B cell (primary cell): ENCODE data around the gene ZNF407. TPM values are rescaled to one million over a fixed set of nuclear protein-coding genes. Genes with fewer than 3 reads are reported as not detected.

Source experiments
- ATAC-seq: fragments of 200-7000 bp; cut with Tn5 transposase; one replicate; pipeline ENCODE4 v1.10.0; 2021; ENCODE audit warnings: low read depth, mild to moderate bottlenecking, moderate number of reproducible peaks, moderate library complexity
- CTCF ChIA-PET: fragments of 350-600 bp; sonication (Branson Sonifier 250); formaldehyde crosslinking; loops from one replicate; lab custom pipeline; 2021; ENCODE audit warnings: antibody characterized with exemption, inconsistent platforms; lab: Charles Lee
- POLR2A ChIA-PET: fragments of 350-600 bp; sonication (Branson Sonifier 250); formaldehyde crosslinking; loops from one replicate; lab custom pipeline; 2021; ENCODE audit warnings: antibody characterized with exemption; lab: Charles Lee
- DNase-seq: peaks from one replicate; pipeline ENCODE4 v3.0.0; 2013
- H2AFZ ChIP-seq: 2 replicates; pipeline ENCODE4 v1.6.1; 2012; ENCODE audit warnings: mild to moderate bottlenecking, low read depth, low read length; ENCODE audit not compliant: insufficient read depth, poor library complexity, severe bottlenecking
- H3K27ac ChIP-seq, 2 donors: 1 replicate in 1 of 2; 2 replicates in 1 of 2; pipeline ENCODE4 v1.5.1; 2012 to 2013; ENCODE audit warnings: low read length in 2 of 2, mild to moderate bottlenecking in 2 of 2, moderate library complexity in 1 of 2
- H3K27me3 ChIP-seq, 4 experiments: fragments of 200-600 bp in 1 of 4; sonication (generic) in 1 of 4; replicated peaks in 1 of 4; 1 replicate in 2 of 4; 2 replicates in 2 of 4; pipeline versions ENCODE4 v1.6.1 to v1.7.0; 2013 to 2016; ENCODE audit warnings: low read length in 3 of 4, mild to moderate bottlenecking in 2 of 4, mixed read lengths in 1 of 4, moderate library complexity in 1 of 4; ENCODE audit not compliant: insufficient read depth in 4 of 4, control insufficient read depth in 3 of 4; ENCODE audit errors: control extremely low read depth in 1 of 4
- H3K36me3 ChIP-seq, 2 experiments: replicated peaks in 1 of 2; 1 replicate in 1 of 2; 2 replicates in 1 of 2; pipeline versions ENCODE4 v1.6.1 to v1.7.1; 2013; ENCODE audit warnings: low read length in 1 of 2; ENCODE audit not compliant: insufficient read depth in 2 of 2, control insufficient read depth in 1 of 2; ENCODE audit errors: control extremely low read depth in 1 of 2, extremely low read depth in 1 of 2
- H3K4me1 ChIP-seq, 2 donors: fragments of 200-600 bp in 1 of 2; sonication (generic) in 1 of 2; 1 replicate in 1 of 2; 2 replicates in 1 of 2; pipeline versions ENCODE4 v1.5.1 to v1.6.1; 2013 to 2017; ENCODE audit warnings: low read length in 2 of 2; ENCODE audit not compliant: control insufficient read depth in 2 of 2, insufficient read depth in 2 of 2
- H3K4me2 ChIP-seq: replicated peaks from 2 replicates; pipeline ENCODE3; 2012; ENCODE audit warnings: mild to moderate bottlenecking, low read depth, low read length; ENCODE audit not compliant: poor library complexity, severe bottlenecking
- H3K4me3 ChIP-seq, 5 experiments: fragments of 200-600 bp in 1 of 5; sonication (generic) in 1 of 5; 1 replicate in 3 of 5; 2 replicates in 2 of 5; pipeline versions ENCODE4 v1.5.1 to v1.7.0; 2011 to 2016; ENCODE audit warnings: low read length in 4 of 5, mild to moderate bottlenecking in 4 of 5, low read depth in 2 of 5, control low read depth in 1 of 5, moderate library complexity in 1 of 5; ENCODE audit not compliant: insufficient read depth in 1 of 5; ENCODE audit errors: control extremely low read depth in 1 of 5, extremely low read depth in 1 of 5
- H3K79me2 ChIP-seq: fragments of 200-600 bp; sonication (generic); one replicate; pipeline ENCODE4 v1.6.0; 2016; ENCODE audit warnings: low read length; ENCODE audit not compliant: control insufficient read depth, insufficient read depth
- H3K9ac ChIP-seq: fragments of 200-600 bp; sonication (generic); 2 replicates; pipeline ENCODE4 v1.6.1; 2017; ENCODE audit warnings: mild to moderate bottlenecking, low read length, moderate library complexity
- H3K9me3 ChIP-seq, 3 donors: one replicate each; pipeline versions ENCODE4 v1.6.1 to v1.7.1; 2013; ENCODE audit warnings: low read length in 2 of 3; ENCODE audit not compliant: control insufficient read depth in 2 of 3, insufficient read depth in 1 of 3; ENCODE audit errors: control extremely low read depth in 1 of 3
- H4K20me1 ChIP-seq: 2 replicates; pipeline ENCODE4 v1.6.0; 2012; ENCODE audit warnings: mild to moderate bottlenecking, low read length; ENCODE audit not compliant: insufficient read depth, control insufficient read depth, poor library complexity, severe bottlenecking
- H3K27ac Mint-ChIP-seq: one replicate; pipeline ENCODE4 v1.8.0; 2021; ENCODE audit warnings: mixed read lengths
- H3K27me3 Mint-ChIP-seq: one replicate; pipeline ENCODE4 v1.8.0; 2021; ENCODE audit warnings: mixed read lengths
- H3K4me1 Mint-ChIP-seq: one replicate; pipeline ENCODE4 v1.8.0; 2021; ENCODE audit warnings: mixed read lengths
- H3K4me3 Mint-ChIP-seq: one replicate; pipeline ENCODE4 v1.8.0; 2021; ENCODE audit warnings: mixed read lengths
- H3K9me3 Mint-ChIP-seq: one replicate; pipeline ENCODE4 v1.8.0; 2022; ENCODE audit warnings: mixed read lengths; ENCODE audit not compliant: insufficient read depth
- EZH2 ChIP-seq: IDR thresholded peaks from 2 replicates; pipeline ENCODE4 v1.6.1; 2012; ENCODE audit warnings: borderline replicate concordance, low read depth, mild to moderate bottlenecking, moderate library complexity, low read length; ENCODE audit not compliant: insufficient read depth, poor library complexity, severe bottlenecking
- WGBS: methylation state at CpG from one replicate; pipeline ENCODE4 v1.1.5; 2013; ENCODE audit warnings: missing lambda C conversion rate; ENCODE audit not compliant: insufficient coverage; 5-methylcytosine and 5-hydroxymethylcytosine counted together
- intact Hi-C: fragments of 100-400 bp; cut with micrococcal nuclease; formaldehyde crosslinking; loops from one replicate; pipeline ENCODE4 v1.10.0; 2022
- polyA plus RNA-seq: library from polyadenylated mRNA; depleted of rRNA; stranded (reverse); fragments of >200 nt; gene quantifications from 2 replicates; pipeline ENCODE4 v1.2.3, GENCODE V29; 2012
- total RNA-seq, 2 donors: library from RNA; stranded (reverse); fragments of 120-200 nt in 1 of 2; gene quantifications; 1 replicate in 1 of 2; 2 replicates in 1 of 2; pipeline versions ENCODE4 v1.2.3 to v1.2.4, GENCODE V29; 2013 to 2022
- TF ChIP-seq, protein P1 (sequence below): fragments of 200-600 bp; IDR thresholded peaks from one replicate; pipeline ENCODE4 v1.8.0; 2022; ENCODE audit warnings: antibody characterized with exemption, mild to moderate bottlenecking

ZNF407 gene
- total and polyA plus RNA-seq, 2 donors (not counting 1 experiment from before 2014, with no cell fraction given) = 4.5 to 37.1 TPM

DNA sequence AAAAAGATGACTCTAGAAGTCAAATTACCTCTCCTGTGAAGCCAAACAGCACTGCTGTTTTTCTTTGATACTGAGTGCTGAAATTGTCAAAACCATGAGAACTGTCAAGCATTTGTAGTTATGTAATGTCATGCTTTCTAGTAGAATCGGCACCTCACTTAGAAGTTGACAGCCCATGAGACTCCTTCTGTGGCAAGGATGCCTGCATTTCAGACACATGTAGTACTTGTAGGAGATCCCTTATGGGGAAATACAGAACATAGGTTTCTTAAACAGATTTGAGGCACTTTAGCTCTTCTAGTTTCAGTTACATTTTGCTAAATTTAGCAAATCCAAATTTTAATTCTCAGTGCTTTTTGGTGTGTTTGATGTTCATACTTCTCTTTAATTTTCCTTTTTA is 15.7 kb downstream of the ZNF407 start:
- no peak overlapping the region for H3K4me3 ChIP-seq
- no peak overlapping the region for H3K9ac ChIP-seq
- no peaks in the 10 kb centered on the region for H3K4me1 ChIP-seq
- ChIA-PET POLR2A (no interaction called here), CTCF (no interaction called here)
- intact Hi-C loops = no loop called here
- no peak overlapping the region for H3K4me3 Mint-ChIP-seq
- H4K20me1 ChIP-seq = peaks cover 48% of the 10 kb centered on the region
- no peak for DNase-seq
- no peak for TF ChIP-seq EZH2
- TF ChIP-seq, protein P1, sequence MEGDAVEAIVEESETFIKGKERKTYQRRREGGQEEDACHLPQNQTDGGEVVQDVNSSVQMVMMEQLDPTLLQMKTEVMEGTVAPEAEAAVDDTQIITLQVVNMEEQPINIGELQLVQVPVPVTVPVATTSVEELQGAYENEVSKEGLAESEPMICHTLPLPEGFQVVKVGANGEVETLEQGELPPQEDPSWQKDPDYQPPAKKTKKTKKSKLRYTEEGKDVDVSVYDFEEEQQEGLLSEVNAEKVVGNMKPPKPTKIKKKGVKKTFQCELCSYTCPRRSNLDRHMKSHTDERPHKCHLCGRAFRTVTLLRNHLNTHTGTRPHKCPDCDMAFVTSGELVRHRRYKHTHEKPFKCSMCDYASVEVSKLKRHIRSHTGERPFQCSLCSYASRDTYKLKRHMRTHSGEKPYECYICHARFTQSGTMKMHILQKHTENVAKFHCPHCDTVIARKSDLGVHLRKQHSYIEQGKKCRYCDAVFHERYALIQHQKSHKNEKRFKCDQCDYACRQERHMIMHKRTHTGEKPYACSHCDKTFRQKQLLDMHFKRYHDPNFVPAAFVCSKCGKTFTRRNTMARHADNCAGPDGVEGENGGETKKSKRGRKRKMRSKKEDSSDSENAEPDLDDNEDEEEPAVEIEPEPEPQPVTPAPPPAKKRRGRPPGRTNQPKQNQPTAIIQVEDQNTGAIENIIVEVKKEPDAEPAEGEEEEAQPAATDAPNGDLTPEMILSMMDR = no peak
- H3K27me3 ChIP-seq = no peaks in the 10 kb centered on the region
- ATAC-seq = no peak
- H3K9me3 Mint-ChIP-seq = no peaks in the 10 kb centered on the region
- no peaks in the 10 kb centered on the region for H3K27me3 Mint-ChIP-seq
- H3K79me2 ChIP-seq = peaks cover 84% of the 10 kb centered on the region
- H3K36me3 ChIP-seq = peaks cover 0 to 1% of the 10 kb centered on the region in 2 experiments
- no peak overlapping the region for H3K4me2 ChIP-seq
- 83% methylated on average over 1 of the region's 1 CpG for WGBS
- H2AFZ ChIP-seq = no peak overlapping the region
- H3K9me3 ChIP-seq = peaks cover 0 to 4% (median 0%) of the 10 kb centered on the region in 3 donors
- H3K27ac ChIP-seq = no peak overlapping the region
- H3K4me1 Mint-ChIP-seq = peaks cover 20% of the 10 kb centered on the region
- no peak overlapping the region for H3K27ac Mint-ChIP-seq

DNA sequence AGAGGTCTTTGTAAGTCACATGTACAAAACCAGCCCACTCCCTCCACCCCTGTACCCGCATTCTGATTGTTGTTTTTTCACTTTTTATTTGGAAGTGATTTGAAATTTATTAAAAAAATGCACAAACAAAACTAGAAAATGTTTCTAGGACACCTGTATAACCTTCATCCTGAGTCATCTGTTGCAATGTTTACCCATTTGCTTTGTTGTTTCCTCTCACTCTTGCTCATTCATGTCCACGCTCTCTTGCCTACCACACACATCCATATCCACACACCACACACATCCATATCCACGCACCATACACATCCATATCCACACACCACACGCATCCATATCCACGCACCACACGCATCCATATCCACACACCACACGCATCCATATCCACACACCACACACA is 18.8 kb downstream of the ZNF407 start:
- H3K79me2 ChIP-seq = peaks cover 73% of the 10 kb centered on the region

More for the DNA sequence above, 18.8 kb downstream of the ZNF407 start:
- intact Hi-C loops = no loop called here
- DNase-seq (no peak), ATAC-seq (no peak)
- no peak overlapping the region for H3K27ac ChIP-seq
- ChIA-PET POLR2A (no interaction called here), CTCF (no interaction called here)
- H3K9me3 ChIP-seq = peaks cover 0 to 4% (median 0%) of the 10 kb centered on the region in 3 donors
- 65% methylated on average over 6 of the region's 7 CpGs for WGBS
- H4K20me1 ChIP-seq = peaks cover 37% of the 10 kb centered on the region
- peaks cover 12% of the 10 kb centered on the region for H3K4me1 Mint-ChIP-seq
- no peak overlapping the region for H3K9ac ChIP-seq
- H3K4me3 ChIP-seq = no peak overlapping the region
- TF ChIP-seq, protein P1 = no peak
- no peak for TF ChIP-seq EZH2
- H3K27ac Mint-ChIP-seq = no peak overlapping the region
- H3K4me2 ChIP-seq = no peak overlapping the region
- no peak overlapping the region for H3K4me3 Mint-ChIP-seq
- no peak overlapping the region for H2AFZ ChIP-seq
- no peaks in the 10 kb centered on the region for H3K4me1 ChIP-seq
- peaks cover 0 to 1% of the 10 kb centered on the region in 2 experiments for H3K36me3 ChIP-seq
- no peaks in the 10 kb centered on the region for H3K27me3 ChIP-seq
- no peaks in the 10 kb centered on the region for H3K27me3 Mint-ChIP-seq
- H3K9me3 Mint-ChIP-seq = no peaks in the 10 kb centered on the region
